HG03025 (cell line): ENCODE results near the gene KIAA1614.

Source experiments
- ATAC-seq: cut with Tn5 transposase; IDR thresholded peaks from one replicate; pipeline ENCODE4 v1.9.1; 2021; ENCODE audit warnings: mild to moderate bottlenecking, moderate library complexity; ENCODE audit not compliant: unreplicated experiment, low FRiP score

Gene KIAA1614

DNA sequence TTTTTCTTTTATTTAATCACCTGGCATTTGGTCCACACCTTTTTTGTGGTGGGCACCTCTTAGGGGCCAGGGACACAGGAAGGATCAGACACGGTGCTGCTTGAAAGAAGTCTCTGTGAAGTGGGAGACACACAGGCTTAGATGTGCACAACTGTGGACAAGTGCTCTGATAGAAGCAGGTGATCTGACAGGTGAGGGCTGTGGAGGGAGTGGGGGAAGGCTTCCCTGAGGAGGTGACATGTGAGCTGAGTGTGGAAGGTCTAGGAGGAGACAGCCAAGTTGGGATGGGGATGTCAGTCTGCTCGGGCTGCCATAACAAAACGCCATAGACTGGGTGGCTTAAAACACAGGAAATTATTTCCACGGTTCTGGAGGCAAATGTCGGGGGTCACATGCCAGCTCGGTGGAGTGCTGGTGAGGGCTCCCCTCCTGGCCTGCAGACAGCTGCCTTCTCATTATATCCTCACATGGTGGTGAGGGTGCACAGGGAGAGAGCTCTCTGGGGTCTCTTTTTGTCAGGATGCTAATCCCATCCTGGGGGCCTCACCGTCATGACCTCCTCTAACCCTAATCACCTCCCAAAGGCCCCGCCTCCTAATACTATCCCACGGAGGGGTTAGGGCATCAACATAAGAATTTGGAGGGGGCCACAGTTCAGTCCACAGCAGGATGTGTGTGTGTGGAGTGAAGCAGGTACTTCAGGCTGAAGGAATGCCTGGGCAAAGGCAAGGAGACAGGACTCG is 5.2 kb upstream of the KIAA1614 start:
- ATAC-seq, result no peak

DNA sequence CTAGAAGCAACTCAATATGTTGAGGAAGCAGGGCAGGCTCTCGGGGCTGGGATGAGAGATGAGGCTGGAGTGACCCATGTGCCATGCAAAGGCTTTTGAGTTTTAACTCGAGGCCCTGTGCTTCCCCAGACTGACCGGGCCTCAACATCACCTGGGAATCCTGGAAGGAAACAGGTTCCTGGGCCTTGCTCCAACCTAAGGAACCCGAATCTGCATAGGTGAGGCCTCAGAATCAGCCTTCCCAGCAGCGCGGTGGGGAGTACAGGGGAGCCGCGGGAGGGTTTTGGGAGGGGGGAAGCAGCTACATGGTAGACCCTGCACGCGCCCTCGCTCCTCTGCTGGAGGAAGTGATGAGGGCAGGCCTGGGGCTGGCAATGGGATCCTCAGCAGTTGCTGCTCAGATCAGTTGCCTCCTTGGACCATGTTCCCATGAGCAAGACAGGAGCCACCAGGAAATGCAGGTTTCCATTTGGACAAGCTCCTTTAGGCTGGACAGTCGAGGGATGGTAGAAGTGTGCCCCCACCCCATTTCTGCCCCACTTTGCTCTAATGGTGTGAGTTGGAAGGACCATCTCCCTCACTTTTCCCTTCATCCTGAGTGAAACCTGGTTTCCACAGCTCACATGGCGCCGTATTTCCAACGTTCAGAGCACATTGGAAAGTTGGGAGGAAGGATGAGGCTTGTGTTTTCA is 4.5 kb upstream of the KIAA1614 start:
- no peak for ATAC-seq

DNA sequence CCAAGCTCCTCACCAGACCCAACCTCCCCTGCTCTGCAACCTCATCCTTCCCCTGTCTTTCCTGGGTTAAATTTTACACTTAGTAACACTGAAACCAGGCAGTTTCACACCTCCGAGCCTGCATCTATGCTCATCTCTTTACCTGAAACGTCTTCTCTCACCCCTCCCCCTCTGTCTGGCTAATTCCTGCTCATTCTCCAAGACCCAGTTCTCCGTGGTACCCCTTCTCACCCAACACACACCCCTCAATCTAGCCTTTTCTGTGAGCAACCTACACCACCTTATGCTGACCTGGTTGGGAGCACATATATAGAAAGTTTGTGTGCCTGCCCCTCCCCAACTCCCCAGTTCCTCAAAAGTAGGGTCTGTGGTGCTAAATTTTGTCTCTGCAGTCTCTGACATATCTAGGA is 3.7 kb upstream of the KIAA1614 start:
- ATAC-seq, result peak; percentile 40

DNA sequence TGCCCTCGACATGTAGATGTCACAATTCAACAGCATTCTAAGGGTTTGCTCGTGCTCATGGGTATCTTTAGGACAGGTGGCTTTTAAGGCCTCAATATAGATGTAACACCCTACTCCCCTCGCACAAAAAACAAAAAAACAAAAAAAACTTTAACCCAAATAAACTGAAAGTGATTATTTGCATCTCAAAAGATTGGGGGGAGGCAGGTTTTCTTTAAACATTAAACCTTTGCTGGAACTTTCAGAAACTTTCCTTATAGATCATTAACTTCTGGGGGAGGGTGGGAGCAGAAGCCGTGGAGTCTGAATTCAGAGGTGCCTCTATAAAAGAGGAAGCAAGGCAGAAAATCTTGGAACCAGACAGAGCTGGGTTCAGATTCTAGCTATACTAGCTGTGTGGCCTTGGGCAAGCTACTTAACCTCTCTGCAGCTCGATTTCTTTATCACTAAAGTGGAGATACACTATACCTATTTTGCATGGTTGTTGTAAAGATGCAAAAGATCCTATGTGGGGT is 3.2 kb upstream of the KIAA1614 start:
- peak; percentile 43 for ATAC-seq

DNA sequence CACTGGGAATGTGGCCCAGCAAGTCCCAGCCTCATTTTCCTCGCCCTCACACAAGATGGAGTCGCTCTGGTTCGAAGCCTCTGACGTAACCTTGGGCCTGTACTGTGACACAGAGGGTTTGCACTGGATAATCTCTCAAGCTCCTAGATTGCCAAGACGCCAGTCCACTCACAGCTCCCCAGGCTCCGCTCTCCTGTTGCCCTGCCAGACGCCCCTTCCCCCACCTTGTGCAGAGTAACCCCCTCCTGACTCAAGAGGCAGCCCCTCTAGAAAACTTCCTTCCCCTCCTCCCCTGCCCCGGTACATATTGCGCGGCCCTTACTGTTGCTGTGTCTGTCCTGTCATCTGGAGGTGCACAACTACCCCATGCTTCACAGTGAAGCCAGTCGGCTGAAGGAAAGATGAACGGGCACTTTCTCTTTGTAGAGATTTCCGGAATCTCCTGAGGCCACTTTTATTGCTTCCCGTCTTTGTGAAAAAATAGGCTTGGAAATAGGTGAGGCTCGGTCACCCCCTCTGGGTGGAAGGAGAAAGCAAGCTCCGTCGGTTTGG is 981 bp upstream of the KIAA1614 start:
- ATAC-seq, result no peak

DNA sequence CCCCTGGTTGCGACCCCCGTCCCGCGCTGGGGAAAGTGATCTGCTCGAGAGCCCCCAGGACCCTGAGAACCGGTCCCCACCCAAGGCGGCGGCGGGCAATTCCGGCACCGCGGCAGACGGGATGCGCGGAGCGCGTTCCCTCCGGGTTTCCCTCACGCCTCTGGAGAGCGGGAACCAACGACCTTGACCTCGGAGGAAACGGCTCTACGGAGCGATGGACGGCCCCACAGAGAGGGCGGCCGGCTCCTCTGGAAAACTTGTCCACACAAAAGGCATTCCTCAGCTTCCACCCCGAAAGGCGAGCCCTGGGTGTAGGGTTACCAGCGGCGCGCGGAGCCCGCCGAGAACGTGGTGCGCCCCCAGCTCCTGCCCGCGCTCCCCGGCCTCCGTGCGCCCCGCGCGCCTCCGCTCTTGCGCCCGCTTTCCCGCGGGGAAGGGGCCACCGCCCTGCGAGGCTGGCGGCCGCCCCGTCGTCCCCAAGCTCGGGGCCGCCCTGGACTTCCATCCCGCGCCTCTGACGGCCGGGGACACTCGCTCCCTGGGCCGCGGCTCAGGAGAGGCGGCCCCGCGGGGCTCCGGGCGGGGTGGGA is 391 bp upstream of the KIAA1614 start:
- ATAC-seq, result no peak

DNA sequence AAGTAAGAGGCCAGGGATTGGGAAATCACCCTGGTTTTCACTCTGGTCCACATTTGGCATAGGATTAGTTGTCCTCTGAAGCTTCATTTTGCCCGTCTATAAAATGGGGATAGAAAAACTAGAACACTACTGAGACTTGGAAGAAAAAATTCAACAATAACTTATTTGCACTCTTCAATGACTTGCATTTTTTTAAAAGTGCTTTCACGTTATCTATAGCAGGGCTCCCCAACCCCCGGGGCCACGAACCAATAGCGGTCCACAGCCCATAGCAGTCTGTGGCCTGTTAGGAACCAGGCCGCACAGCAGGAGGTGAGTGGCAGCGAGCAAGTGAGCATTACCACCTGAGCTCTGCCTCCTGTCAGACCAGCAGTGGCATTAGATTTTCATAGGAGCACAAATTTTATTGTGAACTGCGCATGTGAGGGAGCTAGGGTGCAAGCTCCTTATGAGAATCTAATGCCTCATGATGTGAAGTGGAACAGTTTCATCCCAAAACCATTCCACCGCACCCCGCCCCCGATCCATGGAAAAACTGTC is 2.8 kb downstream of the KIAA1614 start:
- ATAC-seq, result no peak

DNA sequence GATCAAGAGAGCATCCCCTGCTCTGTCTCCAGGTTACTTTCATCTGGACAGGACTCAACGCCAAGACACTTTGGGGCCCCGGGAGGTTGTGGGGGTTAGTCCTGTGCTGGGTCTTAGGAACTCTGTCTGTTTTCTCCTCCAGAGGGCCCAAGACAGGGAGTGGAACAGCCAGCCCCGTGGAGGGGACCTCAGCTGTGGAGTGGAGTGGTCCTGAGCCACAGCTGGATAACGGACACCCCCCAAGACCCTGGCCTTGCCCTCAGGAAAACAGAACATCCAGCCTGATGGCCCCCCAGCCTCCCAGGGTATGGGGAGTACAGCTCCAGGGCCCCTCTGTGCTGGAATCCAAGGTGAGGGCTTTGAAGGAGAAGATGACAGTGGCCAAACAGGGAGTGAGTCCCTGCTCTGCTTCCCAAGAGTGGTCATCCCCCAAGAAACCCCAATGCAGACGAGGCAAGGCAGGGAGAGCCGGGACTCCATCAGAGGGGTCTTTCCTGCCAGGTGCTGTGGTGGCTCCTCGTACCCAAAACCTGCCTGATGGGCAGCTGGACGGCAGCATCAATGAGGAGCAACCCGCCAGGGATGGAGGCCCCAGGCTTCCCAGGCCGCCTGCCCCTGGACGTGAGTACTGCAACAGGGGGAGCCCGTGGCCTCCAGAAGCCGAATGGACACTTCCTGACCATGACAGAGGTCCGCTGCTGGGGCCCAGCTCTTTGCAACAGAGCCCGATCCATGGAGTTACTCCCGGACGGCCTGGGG is 3.5 kb downstream of the KIAA1614 start:
- no peak for ATAC-seq

DNA sequence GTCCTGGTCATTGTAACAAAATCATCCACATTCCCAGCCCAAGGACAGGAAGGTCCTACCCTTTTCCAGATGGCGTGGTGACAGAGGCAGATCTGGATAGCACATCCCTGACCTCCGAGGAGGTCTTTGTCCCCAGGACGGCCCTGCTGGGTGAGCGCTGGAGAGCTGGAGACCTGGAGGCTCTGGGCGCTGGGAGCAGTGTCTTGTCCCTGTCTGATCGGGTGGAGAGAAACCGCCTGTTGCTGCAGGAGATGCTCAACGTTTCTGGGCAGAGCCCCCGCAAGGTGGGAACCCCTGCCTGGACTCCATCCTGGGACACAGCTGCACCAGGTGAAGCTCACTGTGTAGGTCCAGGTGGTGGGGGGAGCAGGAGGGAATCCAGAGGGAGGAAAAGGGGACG is 4.1 kb downstream of the KIAA1614 start:
- ATAC-seq, result no peak

DNA sequence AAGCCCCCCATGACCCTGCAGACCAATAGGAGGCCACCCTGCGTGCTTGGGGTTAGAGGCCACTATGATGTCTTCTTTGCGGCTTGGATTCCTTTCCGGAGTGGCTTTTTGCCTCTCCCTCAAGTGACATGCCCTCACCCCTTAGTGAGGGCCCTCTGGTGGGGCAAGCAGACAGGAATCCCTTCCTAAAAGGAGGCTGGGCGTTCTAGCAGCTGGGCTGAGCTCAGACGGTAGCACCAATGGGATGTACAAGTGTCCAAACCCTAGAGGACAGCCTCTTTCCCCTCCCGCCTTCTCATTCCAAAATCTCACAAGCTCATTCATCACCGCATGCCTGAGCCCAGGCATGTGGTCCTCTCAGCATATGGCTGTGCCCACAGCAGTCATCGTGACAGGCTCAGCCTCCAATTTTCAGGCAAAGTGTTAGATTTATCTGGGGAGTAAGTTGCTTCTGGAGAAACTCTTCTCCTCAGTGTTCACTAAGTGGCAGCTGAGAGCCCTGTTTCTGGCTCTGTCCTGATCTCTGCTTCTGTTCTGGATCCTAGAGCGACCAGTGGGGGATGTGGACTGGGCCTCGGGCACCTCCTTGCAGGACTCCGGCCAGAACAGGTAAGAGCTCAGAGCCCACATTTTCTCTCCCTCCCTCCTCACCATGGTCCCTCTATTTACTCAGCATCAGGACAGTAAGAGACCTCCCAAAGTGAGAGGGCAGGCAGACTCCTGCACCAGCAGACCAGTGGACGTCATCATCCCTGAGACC is 4.8 kb downstream of the KIAA1614 start:
- ATAC-seq, result no peak

DNA sequence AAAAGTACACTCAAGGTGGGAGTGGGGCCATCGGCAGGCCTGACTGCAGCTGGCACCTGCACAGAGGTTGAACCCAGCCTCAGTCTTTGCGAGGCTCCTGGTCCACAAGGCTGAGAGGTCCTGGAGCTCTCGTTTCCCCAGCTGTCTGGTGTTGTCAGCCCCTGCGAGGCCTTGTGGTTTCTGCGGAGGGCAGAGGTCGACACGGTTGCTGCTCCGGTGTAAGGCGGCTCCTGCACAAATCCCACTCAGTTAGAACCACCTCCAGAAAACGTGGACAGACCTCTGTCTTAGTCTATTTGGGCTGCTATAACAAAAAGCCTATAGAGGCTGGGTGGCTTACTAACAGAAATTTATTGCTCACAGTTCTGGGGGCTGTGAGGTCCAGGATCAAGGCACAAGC is 5.8 kb downstream of the KIAA1614 start:
- ATAC-seq, result no peak

DNA sequence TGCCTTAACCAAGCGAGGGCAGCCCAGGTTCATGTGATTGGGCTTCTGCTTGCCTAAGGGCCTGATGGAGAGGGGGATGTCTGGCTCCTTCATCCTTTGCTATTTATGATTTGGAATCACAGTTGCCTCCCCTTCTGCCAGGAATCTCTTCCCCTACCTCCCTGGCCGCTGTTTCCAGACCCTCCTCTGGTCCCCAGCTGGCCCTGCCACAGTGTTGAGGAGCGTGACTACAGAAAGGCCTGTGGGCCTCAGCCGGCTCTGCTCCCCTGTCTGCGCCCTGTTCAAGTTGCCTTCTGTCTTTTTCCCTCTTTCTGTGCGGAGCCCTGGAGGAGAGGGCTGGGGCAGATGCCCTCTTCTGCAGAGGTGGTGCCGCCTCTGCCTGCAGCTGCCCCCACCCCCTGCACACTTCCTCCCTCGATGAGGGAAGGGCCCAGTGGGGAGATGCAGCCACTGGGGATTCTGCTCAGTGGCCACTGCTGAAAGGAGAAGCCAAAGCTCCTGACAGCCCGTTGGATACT is 6.5 kb downstream of the KIAA1614 start:
- no peak for ATAC-seq

DNA sequence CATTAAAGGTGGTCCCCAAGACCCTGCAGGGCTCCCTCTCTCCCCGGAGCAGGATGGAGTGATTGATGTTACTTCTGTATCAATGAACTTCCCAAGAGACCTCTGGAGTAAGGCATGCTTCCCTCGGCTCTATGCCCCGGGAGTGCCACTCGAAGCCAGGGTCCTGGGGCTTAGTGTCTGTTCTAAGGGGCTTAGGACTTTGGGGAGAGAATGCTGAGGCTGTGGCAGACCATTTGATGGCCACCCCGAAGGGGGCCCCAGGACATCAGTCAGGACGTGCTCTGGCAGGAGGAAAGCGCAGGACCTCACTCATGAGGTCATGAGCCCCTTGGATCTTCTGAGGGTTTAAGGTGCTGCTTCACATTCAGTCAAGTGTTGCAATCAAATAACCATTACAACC is 7.5 kb downstream of the KIAA1614 start:
- ATAC-seq, result no peak

DNA sequence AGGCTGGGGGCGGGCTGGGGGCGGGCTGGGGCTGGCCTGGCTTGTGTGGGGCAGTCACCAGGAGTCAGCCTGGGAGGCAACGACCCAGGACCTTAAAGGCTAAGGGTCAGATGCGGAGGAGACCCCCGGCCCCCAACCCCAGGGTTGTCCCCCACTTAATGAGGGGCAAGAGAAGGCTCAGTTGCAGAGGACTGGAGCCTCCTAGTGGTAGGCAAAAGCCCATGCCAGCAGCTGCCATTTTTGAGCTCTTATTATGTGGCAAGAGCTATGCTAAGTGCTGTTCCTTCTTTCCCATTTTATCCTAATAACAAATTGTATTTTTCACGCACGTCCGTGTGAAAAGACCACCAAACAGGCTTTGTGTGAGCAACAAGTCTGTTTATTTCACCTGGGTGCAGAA is 8.0 kb downstream of the KIAA1614 start:
- no peak for ATAC-seq

DNA sequence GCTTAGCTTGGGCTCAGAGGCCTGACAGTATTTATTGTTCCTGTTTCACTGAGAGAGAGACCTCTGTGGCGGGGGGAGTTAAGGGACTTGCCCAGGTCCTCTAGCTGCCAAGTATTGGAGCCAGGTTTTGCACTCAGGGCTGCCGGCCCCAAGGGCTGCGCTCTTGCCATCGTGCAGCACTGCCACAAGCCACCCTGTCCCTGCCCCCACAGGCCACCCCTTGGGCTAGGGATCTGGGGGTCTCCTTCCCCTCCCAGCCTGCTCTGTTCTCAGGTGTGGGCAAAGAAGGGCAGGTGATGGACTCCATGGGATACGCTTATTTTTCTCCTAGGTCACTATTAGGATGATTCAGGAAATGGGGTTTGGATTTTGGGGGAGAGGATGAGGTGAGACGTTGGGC is 8.7 kb downstream of the KIAA1614 start:
- ATAC-seq, result no peak

DNA sequence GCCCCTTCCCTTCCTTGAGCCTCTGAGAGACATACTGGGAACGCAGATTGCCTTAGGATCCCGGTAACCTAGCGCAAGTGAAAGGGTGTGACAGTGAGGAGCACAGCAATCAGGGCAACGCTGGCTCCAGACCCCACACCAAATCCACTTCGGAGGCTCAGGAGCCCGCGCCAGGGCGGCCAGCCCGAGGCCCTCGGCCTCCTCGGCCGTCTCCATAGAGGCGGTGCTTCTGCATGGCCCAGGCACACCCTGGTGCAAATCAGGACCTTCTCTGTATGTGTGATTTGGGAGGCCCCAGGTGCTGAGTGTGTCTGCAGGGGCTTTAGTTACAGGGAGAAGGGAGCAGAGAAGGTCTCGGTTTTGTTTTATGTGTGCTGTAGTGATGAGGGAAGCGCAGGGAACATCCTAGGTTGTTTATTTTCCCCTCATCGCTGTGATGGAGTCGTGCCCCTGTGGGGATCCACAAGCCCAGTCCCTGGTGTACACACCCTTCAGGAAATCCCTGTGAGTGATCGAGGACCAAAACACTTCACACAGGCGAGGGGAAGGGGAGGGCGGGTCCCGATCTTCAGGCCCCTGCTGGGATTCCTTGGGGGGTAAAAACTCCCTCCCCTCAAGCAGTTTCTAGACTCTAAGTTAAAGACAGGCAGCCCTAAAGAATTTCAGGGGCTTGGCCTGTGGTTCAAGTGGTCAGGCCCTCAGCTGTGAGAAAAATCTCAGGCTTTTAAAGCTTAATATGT is 9.4 kb downstream of the KIAA1614 start:
- ATAC-seq, result no peak

DNA sequence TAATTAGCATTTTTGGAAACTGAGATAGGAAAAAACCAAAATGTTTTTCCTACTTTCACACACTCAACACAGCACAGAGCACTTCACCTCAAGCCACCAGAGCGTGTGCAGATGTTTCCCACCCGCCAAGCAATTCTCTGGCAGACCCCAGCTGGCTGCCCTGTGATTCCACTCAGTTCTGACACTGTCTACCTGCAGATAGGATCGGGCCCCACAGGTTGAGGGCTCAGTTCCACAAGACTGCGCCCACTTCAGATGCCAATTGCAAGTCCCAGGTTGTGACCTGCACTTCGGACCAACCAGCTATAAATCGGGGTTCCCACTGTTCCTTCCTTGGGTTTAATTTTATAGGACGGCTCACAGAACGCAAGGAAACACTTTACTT is 9.9 kb downstream of the KIAA1614 start:
- no peak for ATAC-seq

DNA sequence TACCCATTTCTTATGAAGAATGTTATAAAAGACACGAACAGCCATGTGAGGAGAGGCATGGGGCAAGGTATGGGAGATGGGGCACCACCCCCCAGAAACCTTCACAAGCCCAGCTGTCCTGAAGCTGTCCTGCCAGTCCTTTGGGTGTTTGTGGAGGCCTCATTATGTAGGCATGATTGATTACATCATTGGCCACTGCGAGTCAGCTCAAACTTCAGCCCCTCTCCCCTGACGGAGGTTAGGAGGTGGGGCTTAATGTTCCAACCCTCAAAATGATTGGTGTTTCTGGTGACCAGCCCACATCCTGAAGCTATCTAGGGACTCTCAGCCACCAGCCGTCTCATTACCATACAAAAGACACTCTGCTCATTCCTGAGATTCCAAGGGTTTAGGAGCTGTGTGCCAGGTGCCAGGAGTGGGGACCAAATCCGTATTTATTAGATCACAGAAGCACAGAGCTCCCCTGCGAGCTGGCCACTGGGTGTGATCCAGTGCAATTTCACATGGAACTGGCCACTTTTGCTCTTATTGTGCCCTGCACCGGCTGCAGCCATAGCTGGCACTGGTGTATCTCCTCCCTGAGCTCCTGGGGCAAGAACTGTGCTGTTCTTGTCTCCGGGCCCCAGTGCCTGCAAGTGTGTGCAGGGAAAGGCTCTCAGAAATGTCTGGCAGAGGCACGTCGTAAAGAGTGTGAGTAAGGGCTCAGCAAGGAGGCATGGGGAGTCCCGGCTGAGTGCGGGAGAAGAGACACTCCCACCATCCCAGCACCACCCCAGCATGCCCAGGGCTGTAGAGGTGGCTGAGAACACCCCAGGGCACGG is 10.5 kb downstream of the KIAA1614 start:
- ATAC-seq, result no peak
